GM23338 (cell line): ENCODE data around the gene MOV10. TPM values are rescaled to one million over a fixed set of nuclear protein-coding genes. Genes with fewer than 3 reads are reported as not detected.

ENCODE experiments used
- ATAC-seq: fragments of 200-7000 bp; cut with Tn5 transposase; 3 replicates; pipeline ENCODE4 v1.9.1; 2020
- DNase-seq: peaks from one replicate; pipeline ENCODE4 v3.0.0-alpha.2; 2015; ENCODE audit warnings: low spot score
- H2AFZ ChIP-seq: fragments of 200-600 bp; sonication (generic); 2 replicates; pipeline ENCODE4 v1.8.0; 2016; ENCODE audit warnings: antibody characterized with exemption, mild to moderate bottlenecking, moderate library complexity
- H3F3A ChIP-seq: fragments of 200-600 bp; sonication (generic); replicated peaks from 2 replicates; pipeline ENCODE4 v1.8.0; 2017; ENCODE audit warnings: antibody characterized with exemption, mixed run types, low read depth
- H3K27ac ChIP-seq: fragments of 200-600 bp; sonication (generic); 2 replicates; pipeline ENCODE4 v1.6.1; 2016; ENCODE audit warnings: low read depth
- H3K27me3 ChIP-seq: fragments of 200-600 bp; sonication (generic); 2 replicates; pipeline ENCODE4 v1.8.0; 2016; ENCODE audit warnings: mild to moderate bottlenecking, mixed run types, moderate library complexity; ENCODE audit not compliant: insufficient read depth
- H3K36me3 ChIP-seq: fragments of 200-600 bp; sonication (generic); 2 replicates; pipeline ENCODE4 v1.8.0; 2016; ENCODE audit warnings: mild to moderate bottlenecking; ENCODE audit not compliant: insufficient read depth
- H3K4me1 ChIP-seq: fragments of 200-600 bp; sonication (generic); 2 replicates; pipeline ENCODE4 v1.8.0; 2016; ENCODE audit warnings: mild to moderate bottlenecking, moderate library complexity; ENCODE audit not compliant: insufficient read depth
- H3K4me2 ChIP-seq: fragments of 200-600 bp; sonication (generic); 2 replicates; pipeline ENCODE4 v1.7.1; 2017; ENCODE audit warnings: mixed run types
- H3K4me3 ChIP-seq: fragments of 200-600 bp; sonication (generic); 2 replicates; pipeline ENCODE4 v1.6.1; 2016; ENCODE audit warnings: mixed run types
- H3K79me2 ChIP-seq: fragments of 200-600 bp; sonication (generic); replicated peaks from 2 replicates; pipeline ENCODE4 v1.8.0; 2017; ENCODE audit warnings: mild to moderate bottlenecking; ENCODE audit not compliant: insufficient read depth
- H3K9me2 ChIP-seq: fragments of 200-600 bp; sonication (generic); 2 replicates; pipeline ENCODE4 v1.8.0; 2017; ENCODE audit not compliant: insufficient read depth
- H4K20me1 ChIP-seq: fragments of 200-600 bp; sonication (generic); replicated peaks from 2 replicates; pipeline ENCODE4 v1.8.0; 2017; ENCODE audit warnings: mild to moderate bottlenecking; ENCODE audit not compliant: insufficient read depth
- H3K27ac Mint-ChIP-seq: 2 replicates; pipeline ENCODE4 v1.8.0; 2020; ENCODE audit warnings: inconsistent platforms, mild to moderate bottlenecking, moderate library complexity, mixed read lengths
- H3K27me3 Mint-ChIP-seq: 3 replicates; pipeline ENCODE4 v1.8.0; 2022; ENCODE audit warnings: low read depth, mild to moderate bottlenecking, moderate library complexity, mixed read lengths, inconsistent platforms; ENCODE audit not compliant: insufficient read depth, poor library complexity
- H3K36me3 Mint-ChIP-seq: 3 replicates; pipeline ENCODE4 v1.8.0; 2021; ENCODE audit warnings: low read depth, mild to moderate bottlenecking, inconsistent platforms, moderate library complexity, mixed read lengths
- H3K4me1 Mint-ChIP-seq: 3 replicates; pipeline ENCODE4 v1.8.0; 2020; ENCODE audit warnings: mild to moderate bottlenecking, inconsistent platforms, mixed read lengths
- H3K4me3 Mint-ChIP-seq: 3 replicates; pipeline ENCODE4 v1.8.0; 2021; ENCODE audit warnings: moderate library complexity, mild to moderate bottlenecking, inconsistent platforms, mixed read lengths
- H3K9me3 Mint-ChIP-seq: 3 replicates; pipeline ENCODE4 v1.8.0; 2020; ENCODE audit warnings: moderate library complexity, mild to moderate bottlenecking, inconsistent platforms, mixed read lengths
- CREB1 ChIP-seq: fragments of 250-450 bp; sonication (Bioruptor Pico); IDR thresholded peaks from 2 replicates; pipeline ENCODE4 v1.5.0; 2020; ENCODE audit warnings: low read depth, mild to moderate bottlenecking, moderate library complexity
- EZH2 ChIP-seq: fragments of 200-600 bp; sonication (generic); IDR thresholded peaks from one replicate; pipeline ENCODE4 v1.8.0; 2017; ENCODE audit warnings: antibody characterized with exemption, mild to moderate bottlenecking, low read depth; ENCODE audit not compliant: unreplicated experiment
- EZH2phosphoT487 ChIP-seq: fragments of 200-600 bp; sonication (generic); IDR thresholded peaks from one replicate; pipeline ENCODE4 v1.8.1; 2018; ENCODE audit warnings: antibody characterized with exemption; ENCODE audit not compliant: unreplicated experiment
- JUNB ChIP-seq: IDR thresholded peaks from one replicate; pipeline ENCODE4 v1.6.1; 2016; ENCODE audit warnings: antibody characterized with exemption; ENCODE audit not compliant: unreplicated experiment
- NANOG ChIP-seq: IDR thresholded peaks from 2 replicates; pipeline ENCODE4 v1.6.1; 2016; ENCODE audit warnings: antibody characterized with exemption, borderline replicate concordance
- POLR2AphosphoS5 ChIP-seq: IDR thresholded peaks from 2 replicates; pipeline ENCODE4 v1.6.1; 2016; ENCODE audit warnings: antibody characterized with exemption, low read depth
- STAT1 ChIP-seq: IDR thresholded peaks from one replicate; pipeline ENCODE4 v1.6.1; 2016; ENCODE audit warnings: antibody characterized with exemption; ENCODE audit not compliant: unreplicated experiment
- ZNF114 ChIP-seq: fragments of 250-450 bp; sonication (Bioruptor Pico); IDR thresholded peaks from 2 replicates; pipeline ENCODE4 v1.5.0; 2020; ENCODE audit warnings: mild to moderate bottlenecking, moderate library complexity
- ZNF331 ChIP-seq: fragments of 250-450 bp; sonication (Bioruptor Pico); IDR thresholded peaks from 2 replicates; pipeline ENCODE4 v1.5.0; 2020; ENCODE audit warnings: low read depth, mild to moderate bottlenecking, moderate library complexity
- polyA plus RNA-seq: library from polyadenylated mRNA; unstranded; fragments of >200 nt; fragmentation: Nextera tagmentation; extraction: Ambion mirVana; gene quantifications from 2 replicates; pipeline ENCODE4 v1.2.1, GENCODE V29; 2016
- total RNA-seq: library from RNA; depleted of rRNA; stranded (reverse); fragments of >200 nt; shearing (Covaris generic); gene quantifications from 2 replicates; pipeline ENCODE4 v1.2.3, GENCODE V29; 2014
- TF ChIP-seq, protein P1 (sequence below): IDR thresholded peaks from one replicate; pipeline ENCODE4 v1.6.1; 2018; ENCODE audit warnings: antibody characterized with exemption; ENCODE audit not compliant: unreplicated experiment
- TF ChIP-seq, protein P2 (sequence below): IDR thresholded peaks from 2 replicates; pipeline ENCODE4 v1.6.1; 2016; ENCODE audit warnings: antibody characterized with exemption
- TF ChIP-seq, protein P3 (sequence below), 2 experiments: fragments of 200-600 bp in 1 of 2; sonication (generic) in 1 of 2; conservative IDR thresholded peaks; 2 replicates each; pipeline versions ENCODE4 v1.5.1 to v1.6.1; 2016 to 2017; ENCODE audit warnings: antibody characterized with exemption in 2 of 2, low read depth in 2 of 2, mild to moderate bottlenecking in 2 of 2, moderate library complexity in 1 of 2
- TF ChIP-seq, protein P4 (sequence below): fragments of 250-450 bp; sonication (Bioruptor Pico); IDR thresholded peaks from 2 replicates; pipeline ENCODE4 v1.5.0; 2020; ENCODE audit warnings: mild to moderate bottlenecking, moderate library complexity

Gene MOV10
- total and polyA plus RNA-seq, 2 experiments from 2014 or later, result 53.6 to 77.6 TPM

DNA sequence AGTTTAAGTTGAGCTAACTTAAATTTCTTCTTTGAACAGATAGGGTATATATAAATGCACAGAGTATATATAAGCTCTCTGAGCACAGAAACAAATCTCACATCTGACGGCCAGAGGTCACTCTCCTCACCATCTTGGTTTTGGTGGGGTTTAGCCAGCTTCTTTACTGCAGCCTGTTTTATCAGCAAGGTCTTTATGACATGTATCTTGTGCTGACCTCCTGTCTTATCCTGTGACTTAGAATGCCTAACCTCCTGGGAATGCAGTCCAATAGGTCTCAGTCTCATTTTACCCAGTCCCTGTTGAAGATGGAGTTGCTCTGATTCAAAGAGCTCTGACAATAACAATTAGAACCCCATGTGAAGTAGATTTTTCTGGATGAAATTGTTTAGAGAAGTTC is 1.6 kb upstream of the MOV10 start:
- Histone ChIP-seq H2AFZ (no peak overlapping the region), H3K4me3 (peak overlapping the region; percentile 71; the same call in 1 of the 2 replicates), H3K9me2 (no peaks in the 10 kb centered on the region), H3K27ac (peak overlapping the region; percentile 90), H3K4me1 (peaks cover 43% of the 10 kb centered on the region), H3K27me3 (peaks cover 12% of the 10 kb centered on the region), H3K4me2 (peak overlapping the region; percentile 83), H4K20me1 (peaks cover 5% of the 10 kb centered on the region; the same call in 1 of the 2 replicates), H3F3A (0 out of 2 replicates have a peak, but pooled peaks cover 4% of the 10 kb centered on the region), H3K36me3 (no peaks in the 10 kb centered on the region; the same call in 1 of the 2 replicates), H3K79me2 (peaks cover 25% of the 10 kb centered on the region)
- H3K36me3 Mint-ChIP-seq, result peaks cover 39% of the 10 kb centered on the region; the same call in 2 of the 3 replicates
- no peaks in the 10 kb centered on the region for H3K9me3 Mint-ChIP-seq
- ATAC-seq (no peak), DNase-seq (no peak)
- TF ChIP-seq, protein P1, sequence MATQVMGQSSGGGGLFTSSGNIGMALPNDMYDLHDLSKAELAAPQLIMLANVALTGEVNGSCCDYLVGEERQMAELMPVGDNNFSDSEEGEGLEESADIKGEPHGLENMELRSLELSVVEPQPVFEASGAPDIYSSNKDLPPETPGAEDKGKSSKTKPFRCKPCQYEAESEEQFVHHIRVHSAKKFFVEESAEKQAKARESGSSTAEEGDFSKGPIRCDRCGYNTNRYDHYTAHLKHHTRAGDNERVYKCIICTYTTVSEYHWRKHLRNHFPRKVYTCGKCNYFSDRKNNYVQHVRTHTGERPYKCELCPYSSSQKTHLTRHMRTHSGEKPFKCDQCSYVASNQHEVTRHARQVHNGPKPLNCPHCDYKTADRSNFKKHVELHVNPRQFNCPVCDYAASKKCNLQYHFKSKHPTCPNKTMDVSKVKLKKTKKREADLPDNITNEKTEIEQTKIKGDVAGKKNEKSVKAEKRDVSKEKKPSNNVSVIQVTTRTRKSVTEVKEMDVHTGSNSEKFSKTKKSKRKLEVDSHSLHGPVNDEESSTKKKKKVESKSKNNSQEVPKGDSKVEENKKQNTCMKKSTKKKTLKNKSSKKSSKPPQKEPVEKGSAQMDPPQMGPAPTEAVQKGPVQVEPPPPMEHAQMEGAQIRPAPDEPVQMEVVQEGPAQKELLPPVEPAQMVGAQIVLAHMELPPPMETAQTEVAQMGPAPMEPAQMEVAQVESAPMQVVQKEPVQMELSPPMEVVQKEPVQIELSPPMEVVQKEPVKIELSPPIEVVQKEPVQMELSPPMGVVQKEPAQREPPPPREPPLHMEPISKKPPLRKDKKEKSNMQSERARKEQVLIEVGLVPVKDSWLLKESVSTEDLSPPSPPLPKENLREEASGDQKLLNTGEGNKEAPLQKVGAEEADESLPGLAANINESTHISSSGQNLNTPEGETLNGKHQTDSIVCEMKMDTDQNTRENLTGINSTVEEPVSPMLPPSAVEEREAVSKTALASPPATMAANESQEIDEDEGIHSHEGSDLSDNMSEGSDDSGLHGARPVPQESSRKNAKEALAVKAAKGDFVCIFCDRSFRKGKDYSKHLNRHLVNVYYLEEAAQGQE, result no peak
- no peak for TF ChIP-seq POLR2AphosphoS5
- no peak for TF ChIP-seq ZNF114 (CRISPR knock-in tag)
- no peak for TF ChIP-seq JUNB
- no peak for TF ChIP-seq STAT1
- no peak for TF ChIP-seq EZH2phosphoT487
- TF ChIP-seq ZNF331 (CRISPR knock-in tag), result no peak
- no peak for TF ChIP-seq EZH2
- TF ChIP-seq NANOG, result no peak
- TF ChIP-seq, protein P2, sequence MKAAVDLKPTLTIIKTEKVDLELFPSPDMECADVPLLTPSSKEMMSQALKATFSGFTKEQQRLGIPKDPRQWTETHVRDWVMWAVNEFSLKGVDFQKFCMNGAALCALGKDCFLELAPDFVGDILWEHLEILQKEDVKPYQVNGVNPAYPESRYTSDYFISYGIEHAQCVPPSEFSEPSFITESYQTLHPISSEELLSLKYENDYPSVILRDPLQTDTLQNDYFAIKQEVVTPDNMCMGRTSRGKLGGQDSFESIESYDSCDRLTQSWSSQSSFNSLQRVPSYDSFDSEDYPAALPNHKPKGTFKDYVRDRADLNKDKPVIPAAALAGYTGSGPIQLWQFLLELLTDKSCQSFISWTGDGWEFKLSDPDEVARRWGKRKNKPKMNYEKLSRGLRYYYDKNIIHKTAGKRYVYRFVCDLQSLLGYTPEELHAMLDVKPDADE, result no peak
- TF ChIP-seq, protein P3, sequence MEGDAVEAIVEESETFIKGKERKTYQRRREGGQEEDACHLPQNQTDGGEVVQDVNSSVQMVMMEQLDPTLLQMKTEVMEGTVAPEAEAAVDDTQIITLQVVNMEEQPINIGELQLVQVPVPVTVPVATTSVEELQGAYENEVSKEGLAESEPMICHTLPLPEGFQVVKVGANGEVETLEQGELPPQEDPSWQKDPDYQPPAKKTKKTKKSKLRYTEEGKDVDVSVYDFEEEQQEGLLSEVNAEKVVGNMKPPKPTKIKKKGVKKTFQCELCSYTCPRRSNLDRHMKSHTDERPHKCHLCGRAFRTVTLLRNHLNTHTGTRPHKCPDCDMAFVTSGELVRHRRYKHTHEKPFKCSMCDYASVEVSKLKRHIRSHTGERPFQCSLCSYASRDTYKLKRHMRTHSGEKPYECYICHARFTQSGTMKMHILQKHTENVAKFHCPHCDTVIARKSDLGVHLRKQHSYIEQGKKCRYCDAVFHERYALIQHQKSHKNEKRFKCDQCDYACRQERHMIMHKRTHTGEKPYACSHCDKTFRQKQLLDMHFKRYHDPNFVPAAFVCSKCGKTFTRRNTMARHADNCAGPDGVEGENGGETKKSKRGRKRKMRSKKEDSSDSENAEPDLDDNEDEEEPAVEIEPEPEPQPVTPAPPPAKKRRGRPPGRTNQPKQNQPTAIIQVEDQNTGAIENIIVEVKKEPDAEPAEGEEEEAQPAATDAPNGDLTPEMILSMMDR (conservative IDR thresholded peaks at IDR 0.05; ENCODE audit: low read depth in 2 of 2), result no peak
- TF ChIP-seq CREB1 (CRISPR knock-in tag), result no peak
- TF ChIP-seq, protein P4, sequence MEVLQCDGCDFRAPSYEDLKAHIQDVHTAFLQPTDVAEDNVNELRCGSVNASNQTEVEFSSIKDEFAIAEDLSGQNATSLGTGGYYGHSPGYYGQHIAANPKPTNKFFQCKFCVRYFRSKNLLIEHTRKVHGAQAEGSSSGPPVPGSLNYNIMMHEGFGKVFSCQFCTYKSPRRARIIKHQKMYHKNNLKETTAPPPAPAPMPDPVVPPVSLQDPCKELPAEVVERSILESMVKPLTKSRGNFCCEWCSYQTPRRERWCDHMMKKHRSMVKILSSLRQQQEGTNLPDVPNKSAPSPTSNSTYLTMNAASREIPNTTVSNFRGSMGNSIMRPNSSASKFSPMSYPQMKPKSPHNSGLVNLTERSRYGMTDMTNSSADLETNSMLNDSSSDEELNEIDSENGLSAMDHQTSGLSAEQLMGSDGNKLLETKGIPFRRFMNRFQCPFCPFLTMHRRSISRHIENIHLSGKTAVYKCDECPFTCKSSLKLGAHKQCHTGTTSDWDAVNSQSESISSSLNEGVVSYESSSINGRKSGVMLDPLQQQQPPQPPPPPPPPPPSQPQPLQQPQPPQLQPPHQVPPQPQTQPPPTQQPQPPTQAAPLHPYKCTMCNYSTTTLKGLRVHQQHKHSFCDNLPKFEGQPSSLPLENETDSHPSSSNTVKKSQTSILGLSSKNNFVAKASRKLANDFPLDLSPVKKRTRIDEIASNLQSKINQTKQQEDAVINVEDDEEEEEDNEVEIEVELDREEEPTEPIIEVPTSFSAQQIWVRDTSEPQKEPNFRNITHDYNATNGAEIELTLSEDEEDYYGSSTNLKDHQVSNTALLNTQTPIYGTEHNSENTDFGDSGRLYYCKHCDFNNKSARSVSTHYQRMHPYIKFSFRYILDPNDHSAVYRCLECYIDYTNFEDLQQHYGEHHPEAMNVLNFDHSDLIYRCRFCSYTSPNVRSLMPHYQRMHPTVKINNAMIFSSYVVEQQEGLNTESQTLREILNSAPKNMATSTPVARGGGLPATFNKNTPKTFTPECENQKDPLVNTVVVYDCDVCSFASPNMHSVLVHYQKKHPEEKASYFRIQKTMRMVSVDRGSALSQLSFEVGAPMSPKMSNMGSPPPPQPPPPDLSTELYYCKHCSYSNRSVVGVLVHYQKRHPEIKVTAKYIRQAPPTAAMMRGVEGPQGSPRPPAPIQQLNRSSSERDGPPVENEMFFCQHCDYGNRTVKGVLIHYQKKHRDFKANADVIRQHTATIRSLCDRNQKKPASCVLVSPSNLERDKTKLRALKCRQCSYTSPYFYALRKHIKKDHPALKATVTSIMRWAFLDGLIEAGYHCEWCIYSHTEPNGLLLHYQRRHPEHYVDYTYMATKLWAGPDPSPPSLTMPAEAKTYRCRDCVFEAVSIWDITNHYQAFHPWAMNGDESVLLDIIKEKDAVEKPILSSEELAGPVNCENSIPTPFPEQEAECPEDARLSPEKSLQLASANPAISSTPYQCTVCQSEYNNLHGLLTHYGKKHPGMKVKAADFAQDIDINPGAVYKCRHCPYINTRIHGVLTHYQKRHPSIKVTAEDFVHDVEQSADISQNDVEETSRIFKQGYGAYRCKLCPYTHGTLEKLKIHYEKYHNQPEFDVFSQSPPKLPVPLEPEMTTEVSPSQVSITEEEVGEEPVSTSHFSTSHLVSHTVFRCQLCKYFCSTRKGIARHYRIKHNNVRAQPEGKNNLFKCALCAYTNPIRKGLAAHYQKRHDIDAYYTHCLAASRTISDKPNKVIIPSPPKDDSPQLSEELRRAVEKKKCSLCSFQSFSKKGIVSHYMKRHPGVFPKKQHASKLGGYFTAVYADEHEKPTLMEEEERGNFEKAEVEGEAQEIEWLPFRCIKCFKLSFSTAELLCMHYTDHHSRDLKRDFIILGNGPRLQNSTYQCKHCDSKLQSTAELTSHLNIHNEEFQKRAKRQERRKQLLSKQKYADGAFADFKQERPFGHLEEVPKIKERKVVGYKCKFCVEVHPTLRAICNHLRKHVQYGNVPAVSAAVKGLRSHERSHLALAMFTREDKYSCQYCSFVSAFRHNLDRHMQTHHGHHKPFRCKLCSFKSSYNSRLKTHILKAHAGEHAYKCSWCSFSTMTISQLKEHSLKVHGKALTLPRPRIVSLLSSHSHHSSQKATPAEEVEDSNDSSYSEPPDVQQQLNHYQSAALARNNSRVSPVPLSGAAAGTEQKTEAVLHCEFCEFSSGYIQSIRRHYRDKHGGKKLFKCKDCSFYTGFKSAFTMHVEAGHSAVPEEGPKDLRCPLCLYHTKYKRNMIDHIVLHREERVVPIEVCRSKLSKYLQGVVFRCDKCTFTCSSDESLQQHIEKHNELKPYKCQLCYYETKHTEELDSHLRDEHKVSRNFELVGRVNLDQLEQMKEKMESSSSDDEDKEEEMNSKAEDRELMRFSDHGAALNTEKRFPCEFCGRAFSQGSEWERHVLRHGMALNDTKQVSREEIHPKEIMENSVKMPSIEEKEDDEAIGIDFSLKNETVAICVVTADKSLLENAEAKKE (CRISPR knock-in tag), result no peak
- H3K27ac Mint-ChIP-seq, result no peak overlapping the region
- H3K27me3 Mint-ChIP-seq, result peaks cover 18% of the 10 kb centered on the region
- peaks cover 59% of the 10 kb centered on the region for H3K4me1 Mint-ChIP-seq
- H3K4me3 Mint-ChIP-seq, result peak overlapping the region; percentile 37; the same call in 1 of the 3 replicates
